IMR-90 (cell line): ENCODE measurements around the gene ADGRL1. TPM values are rescaled to one million over a fixed set of nuclear protein-coding genes. Genes with fewer than 3 reads are reported as not detected.

Source experiments
- ATAC-seq: fragments of 200-7000 bp; cut with Tn5 transposase; 2 replicates; pipeline ENCODE4 v1.9.1; 2020; ENCODE audit warnings: low read depth, mild to moderate bottlenecking, moderate library complexity
- BruUV-seq: library from RNA; stranded (reverse); fragments of 400-500 nt; replicated peaks from 2 replicates; lab custom pipeline; 2021; lab: Mats Ljungman, UMichigan
- CTCF ChIA-PET: fragments of 300-600 bp; formaldehyde crosslinking; extraction: SDS; loops from one replicate; lab custom pipeline; 2021; ENCODE audit warnings: antibody characterized with exemption; lab: Yijun Ruan, JAX
- POLR2A ChIA-PET: fragments of 300-600 bp; sonication (Branson Sonifier 250); formaldehyde crosslinking; loops from one replicate; lab custom pipeline; 2022; ENCODE audit warnings: antibody characterized with exemption; ENCODE audit not compliant: unreplicated experiment; lab: Charles Lee
- DNase-seq: peaks from one replicate; pipeline ENCODE4 v3.0.0; 2013
- H2AFZ ChIP-seq: replicated peaks from 2 replicates; pipeline ENCODE3; 2013; ENCODE audit warnings: low read length, mild to moderate bottlenecking; ENCODE audit not compliant: poor library complexity
- H2AK5ac ChIP-seq: 2 replicates; pipeline ENCODE4 v1.6.1; 2013; ENCODE audit warnings: low read depth, low read length, inconsistent platforms
- H2AK9ac ChIP-seq: replicated peaks from 2 replicates; pipeline ENCODE3; 2013; ENCODE audit warnings: mild to moderate bottlenecking, low read depth, low read length, moderate library complexity; ENCODE audit not compliant: poor library complexity
- H2BK120ac ChIP-seq: 2 replicates; pipeline ENCODE4 v1.6.1; 2013; ENCODE audit warnings: low read depth, low read length, inconsistent platforms
- H2BK15ac ChIP-seq: 3 replicates; pipeline ENCODE4 v1.6.1; 2013; ENCODE audit warnings: low read depth, low read length, inconsistent platforms
- H2BK20ac ChIP-seq: 2 replicates; pipeline ENCODE4 v1.6.1; 2013; ENCODE audit warnings: low read depth, mild to moderate bottlenecking, inconsistent platforms, low read length, moderate library complexity
- H2BK5ac ChIP-seq: 2 replicates; pipeline ENCODE4 v1.6.1; 2013; ENCODE audit warnings: mild to moderate bottlenecking, low read depth, low read length, inconsistent platforms; ENCODE audit not compliant: poor library complexity, severe bottlenecking
- H3K14ac ChIP-seq: replicated peaks from 2 replicates; pipeline ENCODE4 v1.6.1; 2013; ENCODE audit warnings: low read depth, low read length, inconsistent platforms
- H3K18ac ChIP-seq: 2 replicates; pipeline ENCODE4 v1.6.1; 2013; ENCODE audit warnings: low read depth, low read length, control low read depth
- H3K23ac ChIP-seq: 2 replicates; pipeline ENCODE4 v1.6.1; 2013; ENCODE audit warnings: low read depth, low read length, inconsistent platforms
- H3K27ac ChIP-seq: 2 replicates; pipeline ENCODE4 v1.5.1; 2013; ENCODE audit warnings: mild to moderate bottlenecking, control low read depth, low read length; ENCODE audit not compliant: insufficient read depth
- H3K27me3 ChIP-seq: 2 replicates; pipeline ENCODE4 v1.6.1; 2013; ENCODE audit warnings: low read length; ENCODE audit not compliant: control insufficient read depth, insufficient read depth
- H3K36me3 ChIP-seq: 2 replicates; pipeline ENCODE4 v1.6.1; 2013; ENCODE audit warnings: low read length, mixed read lengths; ENCODE audit not compliant: control insufficient read depth, insufficient read depth
- H3K4ac ChIP-seq: 2 replicates; pipeline ENCODE4 v1.6.1; 2013; ENCODE audit warnings: low read depth, low read length, inconsistent platforms
- H3K4me1 ChIP-seq: 2 replicates; pipeline ENCODE4 v1.6.1; 2013; ENCODE audit warnings: low read length, mixed read lengths; ENCODE audit not compliant: control insufficient read depth, insufficient read depth
- H3K4me2 ChIP-seq: 2 replicates; pipeline ENCODE4 v1.6.1; 2013; ENCODE audit warnings: low read depth, mild to moderate bottlenecking, control low read depth, low read length, moderate library complexity
- H3K4me3 ChIP-seq: 2 replicates; pipeline ENCODE4 v1.5.1; 2013; ENCODE audit warnings: low read depth, mild to moderate bottlenecking, control low read depth, low read length, moderate library complexity; ENCODE audit not compliant: insufficient read depth
- H3K56ac ChIP-seq: 2 replicates; pipeline ENCODE4 v1.6.1; 2013; ENCODE audit warnings: low read length, inconsistent platforms; ENCODE audit not compliant: insufficient read depth; ENCODE audit errors: extremely low read depth
- H3K79me1 ChIP-seq, 2 experiments: 2 replicates each; pipeline ENCODE4 v1.6.1; 2013; ENCODE audit warnings: low read length in 2 of 2, inconsistent platforms in 1 of 2, low read depth in 1 of 2
- H3K9ac ChIP-seq: 2 replicates; pipeline ENCODE4 v1.6.1; 2013; ENCODE audit warnings: low read depth, low read length, control low read depth
- H3K9me1 ChIP-seq: 2 replicates; pipeline ENCODE4 v1.6.1; 2013; ENCODE audit warnings: low read length, inconsistent platforms; ENCODE audit not compliant: insufficient read depth
- H3K9me3 ChIP-seq: 2 replicates; pipeline ENCODE4 v1.6.1; 2013; ENCODE audit warnings: low read length; ENCODE audit not compliant: control insufficient read depth, insufficient read depth
- H4K20me1 ChIP-seq: 2 replicates; pipeline ENCODE4 v1.6.1; 2013; ENCODE audit warnings: low read length, inconsistent platforms; ENCODE audit not compliant: insufficient read depth
- H4K5ac ChIP-seq: 2 replicates; pipeline ENCODE4 v1.6.1; 2013; ENCODE audit warnings: mild to moderate bottlenecking, low read depth, low read length, control low read depth
- H4K8ac ChIP-seq, 2 experiments: 2 replicates each; pipeline ENCODE4 v1.6.1; 2013; ENCODE audit warnings: low read depth in 2 of 2, low read length in 2 of 2, control low read depth in 1 of 2, inconsistent platforms in 1 of 2
- H4K91ac ChIP-seq: 2 replicates; pipeline ENCODE4 v1.6.1; 2013; ENCODE audit warnings: low read depth, low read length, inconsistent platforms; ENCODE audit not compliant: insufficient read depth
- BHLHE40 ChIP-seq: fragments of 150-350 bp; IDR thresholded peaks from 2 replicates; pipeline ENCODE4 v1.6.1; 2016; ENCODE audit warnings: mild to moderate bottlenecking, low read depth, low read length
- CEBPB ChIP-seq: IDR thresholded peaks from 2 replicates; pipeline ENCODE4 v1.6.1; 2012; ENCODE audit warnings: low read depth, low read length, improper control_type of control experiment
- FOS ChIP-seq: fragments of 150-350 bp; IDR thresholded peaks from 2 replicates; pipeline ENCODE4 v1.6.1; 2016; ENCODE audit warnings: low read depth, low read length
- MAZ ChIP-seq: IDR thresholded peaks from 2 replicates; pipeline ENCODE4 v1.6.1; 2012; ENCODE audit warnings: low read depth, mild to moderate bottlenecking, low read length, improper control_type of control experiment, moderate library complexity, borderline replicate concordance
- POLR2A ChIP-seq: IDR thresholded peaks from 2 replicates; pipeline ENCODE4 v1.6.1; 2012; ENCODE audit warnings: mild to moderate bottlenecking, low read depth, low read length
- RCOR1 ChIP-seq: IDR thresholded peaks from 2 replicates; pipeline ENCODE4 v1.6.1; 2012; ENCODE audit warnings: mild to moderate bottlenecking, low read length, improper control_type of control experiment; ENCODE audit not compliant: insufficient replicate concordance
- SMC3 ChIP-seq: fragments of 150-350 bp; IDR thresholded peaks from 2 replicates; pipeline ENCODE4 v1.6.1; 2016; ENCODE audit warnings: low read depth, mild to moderate bottlenecking, antibody characterized with exemption, low read length, moderate library complexity
- whole genome bisulfite sequencing, 2 experiments: methylation state at CpG; one replicate each; pipeline versions ENCODE4 v1.1.5 to v1.1.7; 2013; ENCODE audit warnings: missing lambda C conversion rate in 2 of 2; ENCODE audit not compliant: insufficient read length in 1 of 2; ENCODE audit errors: extremely low coverage in 2 of 2; 5-methylcytosine and 5-hydroxymethylcytosine counted together
- dilution Hi-C: fragments of 300-500 bp; cut with HindIII; formaldehyde crosslinking; loops from one replicate; pipeline ENCODE4 v1.14.3; 2018; ENCODE audit warnings: low sequenced_read_pairs; ENCODE audit not compliant: unreplicated experiment
- in situ Hi-C: fragments of 300-500 bp; cut with MboI; formaldehyde crosslinking; loops from 3 replicates; pipeline ENCODE4 v1.14.3; 2019; ENCODE audit warnings: low sequenced_read_pairs, inconsistent platforms, mixed read lengths
- intact Hi-C: fragments of 100-400 bp; cut with micrococcal nuclease; formaldehyde crosslinking; loops from 2 replicates; pipeline ENCODE4 v1.10.0; 2022
- polyA plus RNA-seq, 3 experiments: library from polyadenylated mRNA; depleted of rRNA; stranded (reverse); fragments of >200 nt; gene quantifications; 2 replicates each; pipeline ENCODE4 v1.2.3, GENCODE V29; 2012; ENCODE audit warnings: low replicate concordance in 1 of 3
- total RNA-seq: library from RNA; depleted of rRNA; stranded (reverse); fragments of >200 nt; gene quantifications from 2 replicates; pipeline ENCODE4 v1.2.3, GENCODE V29; 2012
- TF ChIP-seq, protein P1 (sequence below): fragments of 150-350 bp; IDR thresholded peaks from 2 replicates; pipeline ENCODE4 v1.6.1; 2016; ENCODE audit warnings: low read depth, mild to moderate bottlenecking, low read length, moderate library complexity, borderline replicate concordance

The ADGRL1 gene
- total and polyA plus RNA-seq, 2 of the 4 experiments (the other 2 are of a cell fraction): 0.72 to 2.2 TPM

DNA sequence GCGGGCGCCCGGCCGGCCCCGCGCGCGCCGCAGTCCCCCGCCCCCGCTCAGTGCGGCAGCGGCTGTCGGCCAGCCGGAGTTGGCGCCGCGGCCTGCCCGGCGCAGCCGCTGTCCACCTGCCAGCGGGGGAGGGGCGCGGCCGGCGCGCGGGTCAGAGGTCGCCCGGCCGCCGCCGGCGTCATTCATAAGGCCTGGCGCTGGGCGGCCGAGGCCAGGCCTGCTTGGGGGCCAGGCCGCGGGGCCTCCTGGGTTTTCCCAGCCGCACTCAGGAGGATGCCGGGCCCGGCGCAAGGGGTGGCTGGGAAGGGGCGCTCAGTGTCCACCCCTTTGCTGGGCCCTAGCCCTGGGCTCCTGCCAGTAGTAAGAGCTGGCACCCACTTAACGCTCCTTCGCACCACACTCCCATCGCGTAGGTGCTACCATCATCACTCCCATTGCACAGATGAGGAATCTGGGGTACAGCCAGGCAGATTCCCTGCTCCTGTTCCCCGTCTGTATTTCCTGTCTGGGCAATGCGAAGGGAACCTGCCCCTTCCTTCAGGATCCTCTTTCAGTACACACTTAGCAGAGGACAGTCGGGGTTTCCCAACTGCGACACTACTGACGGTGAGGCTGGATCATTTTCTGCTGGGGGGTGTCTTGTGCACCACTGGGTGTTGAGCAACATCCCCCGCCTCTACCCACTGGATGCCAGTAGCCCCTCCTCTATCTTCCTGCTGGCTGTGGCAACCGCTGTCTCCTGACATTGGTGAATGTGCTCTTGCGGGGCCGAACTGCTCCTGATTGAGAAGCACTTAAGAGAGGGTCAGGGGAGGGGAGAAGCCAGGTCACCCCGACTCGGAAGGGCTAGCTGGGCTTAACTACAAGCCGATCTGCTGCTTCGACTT is 87.6 kb downstream of the ADGRL1 start:
- ChIA-PET CTCF (interaction anchor here (0.6 to 1.0 kb wide), 2 partner anchors 18 to 239 kb away, joined by 3 to 4 read pairs; partner anchors contain the start of gene ASF1B), POLR2A (no interaction called here)
- H3K36me3 ChIP-seq: no peaks in the 10 kb centered on the region
- H3K4me2 ChIP-seq: peak overlapping the region; percentile 80
- ATAC-seq (peak; percentile 0), DNase-seq (peak; percentile 75)
- H3K14ac ChIP-seq: peak overlapping the region; percentile 84
- peaks cover 16% of the 10 kb centered on the region for H3K4me1 ChIP-seq
- peak overlapping the region; percentile 90 for H2AK5ac ChIP-seq
- H3K9me1 ChIP-seq: peaks cover 13% of the 10 kb centered on the region; the same call in 1 of the 2 replicates
- H3K9ac ChIP-seq: peak overlapping the region; percentile 65
- peaks cover 8% of the 10 kb centered on the region for H4K20me1 ChIP-seq
- peaks cover 7 to 50% of the 10 kb centered on the region in 2 experiments for H3K79me1 ChIP-seq
- no peak overlapping the region for H2BK20ac ChIP-seq
- H3K56ac ChIP-seq: peak overlapping the region; percentile 57
- TF ChIP-seq, protein P1, sequence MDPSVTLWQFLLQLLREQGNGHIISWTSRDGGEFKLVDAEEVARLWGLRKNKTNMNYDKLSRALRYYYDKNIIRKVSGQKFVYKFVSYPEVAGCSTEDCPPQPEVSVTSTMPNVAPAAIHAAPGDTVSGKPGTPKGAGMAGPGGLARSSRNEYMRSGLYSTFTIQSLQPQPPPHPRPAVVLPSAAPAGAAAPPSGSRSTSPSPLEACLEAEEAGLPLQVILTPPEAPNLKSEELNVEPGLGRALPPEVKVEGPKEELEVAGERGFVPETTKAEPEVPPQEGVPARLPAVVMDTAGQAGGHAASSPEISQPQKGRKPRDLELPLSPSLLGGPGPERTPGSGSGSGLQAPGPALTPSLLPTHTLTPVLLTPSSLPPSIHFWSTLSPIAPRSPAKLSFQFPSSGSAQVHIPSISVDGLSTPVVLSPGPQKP: no peak
- peak; percentile 98 for TF ChIP-seq CEBPB
- peak; percentile 90 for TF ChIP-seq RCOR1
- TF ChIP-seq POLR2A: peak; percentile 57
- peak; percentile 39; the same call in 1 of the 2 replicates for TF ChIP-seq MAZ
- no peak for TF ChIP-seq SMC3
- 0 out of 2 replicates have a peak, but pooled peaks have one; percentile 13 for TF ChIP-seq BHLHE40
- no peak; the same call in 1 of the 2 replicates for TF ChIP-seq FOS
- in situ Hi-C loops (no loop called here), dilution Hi-C loops (no loop called here), intact Hi-C loops (no loop called here)
- 2% methylated on average over 37 of the region's 61 CpGs; no CpG with 5 or more reads in 1 of the 2 experiments for WGBS, 2 experiments
- no peak overlapping the region; the same call in 2 of the 3 replicates for H2BK15ac ChIP-seq
- H4K91ac ChIP-seq: peak overlapping the region; percentile 83
- H2AFZ ChIP-seq: peak overlapping the region; percentile 87
- H3K23ac ChIP-seq: peak overlapping the region; percentile 68
- H3K18ac ChIP-seq: peak overlapping the region; percentile 48
- H2AK9ac ChIP-seq: peak overlapping the region; percentile 68
- H3K4ac ChIP-seq: peak overlapping the region; percentile 89
- H2BK5ac ChIP-seq: peak overlapping the region; percentile 82
- H3K9me3 ChIP-seq: no peaks in the 10 kb centered on the region
- peak overlapping the region; percentile 63 for H2BK120ac ChIP-seq
- BruUV-seq: no TSS peak
- peak overlapping the region; percentile 83 for H3K27ac ChIP-seq
- peak overlapping the region; percentile 33 for H3K4me3 ChIP-seq
- peak overlapping the region; percentile 65 for H4K5ac ChIP-seq
- H4K8ac ChIP-seq: peak overlapping the region; percentile 80 to 89
- H3K27me3 ChIP-seq: no peaks in the 10 kb centered on the region
